SK-N-SH treated with all-trans-retinoic acid at 6 μM for 48 hours (cell line): ENCODE results near the gene LPP.

Source experiments
- ATAC-seq: fragments of 200-7000 bp; cut with Tn5 transposase; 3 replicates; pipeline ENCODE4 v1.9.1; 2020; ENCODE audit warnings: mild to moderate bottlenecking, moderate library complexity
- ARNTL ChIP-seq: fragments of 450-650 bp; formaldehyde crosslinking; IDR thresholded peaks from 2 replicates; pipeline ENCODE4 v1.5.0; 2020; ENCODE audit warnings: low read depth, mild to moderate bottlenecking, moderate library complexity, borderline replicate concordance
- BACH2 ChIP-seq: fragments of 250-450 bp; sonication (Bioruptor Pico); IDR thresholded peaks from 2 replicates; pipeline ENCODE4 v1.9.0; 2021; ENCODE audit warnings: mild to moderate bottlenecking, borderline replicate concordance
- CREB5 ChIP-seq: fragments of 250-450 bp; sonication (Bioruptor Pico); IDR thresholded peaks from 2 replicates; pipeline ENCODE4 v1.5.1; 2020; ENCODE audit warnings: low read depth, mild to moderate bottlenecking, moderate library complexity
- CSDC2 ChIP-seq: fragments of 250-450 bp; sonication (Bioruptor Pico); IDR thresholded peaks from 2 replicates; pipeline ENCODE4 v1.5.0; 2020; ENCODE audit warnings: mild to moderate bottlenecking, moderate library complexity
- CSRNP3 ChIP-seq: fragments of 250-450 bp; sonication (Bioruptor Pico); IDR thresholded peaks from 2 replicates; pipeline ENCODE4 v1.5.1; 2021; ENCODE audit warnings: mild to moderate bottlenecking, moderate library complexity
- ESRRG ChIP-seq: fragments of 250-450 bp; sonication (Bioruptor Pico); IDR thresholded peaks from 2 replicates; pipeline ENCODE4 v1.6.1; 2021; ENCODE audit warnings: mild to moderate bottlenecking
- GLIS3 ChIP-seq: fragments of 250-450 bp; sonication (Bioruptor Pico); IDR thresholded peaks from 2 replicates; pipeline ENCODE4 v1.5.0; 2020; ENCODE audit warnings: mild to moderate bottlenecking, moderate library complexity
- OSR1 ChIP-seq: fragments of 250-450 bp; sonication (Bioruptor Pico); IDR thresholded peaks from 2 replicates; pipeline ENCODE4 v1.8.0; 2022; ENCODE audit warnings: moderate library complexity, mild to moderate bottlenecking, inconsistent platforms
- PATZ1 ChIP-seq: fragments of 250-450 bp; sonication (Bioruptor Pico); IDR thresholded peaks from 2 replicates; pipeline ENCODE4 v1.8.0; 2020; ENCODE audit warnings: mild to moderate bottlenecking, moderate library complexity, borderline replicate concordance
- POU6F1 ChIP-seq: fragments of 250-450 bp; sonication (Bioruptor Pico); IDR thresholded peaks from 2 replicates; pipeline ENCODE4 v1.8.0; 2021; ENCODE audit warnings: low read depth, mild to moderate bottlenecking, moderate library complexity, borderline replicate concordance
- PPARA ChIP-seq: fragments of 250-450 bp; sonication (Bioruptor Pico); IDR thresholded peaks from 2 replicates; pipeline ENCODE4 v1.5.0; 2020; ENCODE audit warnings: mild to moderate bottlenecking, borderline replicate concordance
- RARB ChIP-seq: fragments of 250-450 bp; sonication (Bioruptor Pico); IDR thresholded peaks from 2 replicates; pipeline ENCODE4 v1.8.0; 2021; ENCODE audit warnings: mild to moderate bottlenecking, moderate library complexity
- SNAI2 ChIP-seq: fragments of 250-450 bp; sonication (Bioruptor Pico); IDR thresholded peaks from 2 replicates; pipeline ENCODE4 v1.5.0; 2020; ENCODE audit warnings: mild to moderate bottlenecking, moderate library complexity
- TCF4 ChIP-seq: fragments of 250-450 bp; sonication (Bioruptor Pico); IDR thresholded peaks from 2 replicates; pipeline ENCODE4 v1.8.0; 2021; ENCODE audit warnings: mild to moderate bottlenecking, moderate library complexity, borderline replicate concordance
- ZC3H10 ChIP-seq: fragments of 250-450 bp; sonication (Bioruptor Pico); IDR thresholded peaks from 2 replicates; pipeline ENCODE4 v1.5.1; 2021; ENCODE audit warnings: mild to moderate bottlenecking, moderate library complexity
- ZFP3 ChIP-seq: fragments of 250-450 bp; sonication (Bioruptor Pico); IDR thresholded peaks from 2 replicates; pipeline ENCODE4 v1.5.0; 2020; ENCODE audit warnings: mild to moderate bottlenecking, moderate library complexity
- ZFP30 ChIP-seq: fragments of 450-650 bp; formaldehyde crosslinking; IDR thresholded peaks from 2 replicates; pipeline ENCODE4 v1.5.0; 2022; ENCODE audit warnings: mild to moderate bottlenecking, moderate library complexity
- ZNF565 ChIP-seq: fragments of 450-650 bp; formaldehyde crosslinking; conservative IDR thresholded peaks from 2 replicates; pipeline ENCODE4 v1.5.0; 2020; ENCODE audit warnings: low read depth, mild to moderate bottlenecking, moderate library complexity
- ZNF70 ChIP-seq: fragments of 450-650 bp; formaldehyde crosslinking; IDR thresholded peaks from 2 replicates; pipeline ENCODE4 v1.5.0; 2020; ENCODE audit warnings: mild to moderate bottlenecking, moderate library complexity
- ZNF8 ChIP-seq: fragments of 450-650 bp; formaldehyde crosslinking; IDR thresholded peaks from 2 replicates; pipeline ENCODE4 v1.5.0; 2020; ENCODE audit warnings: mild to moderate bottlenecking, moderate library complexity

LPP gene

GRCh38 chr3:188567478-188568195 is 413.7 kb downstream of the LPP start:
- TF ChIP-seq ZNF70 (no peak), POU6F1 (CRISPR knock-in tag) (no peak), ZNF565 (CRISPR knock-in tag) (no peak), SNAI2 (CRISPR knock-in tag) (no peak), ARNTL (CRISPR knock-in tag) (no peak), PPARA (CRISPR knock-in tag) (no peak), CREB5 (no peak), CSDC2 (CRISPR knock-in tag) (no peak), CSRNP3 (CRISPR knock-in tag) (no peak), PATZ1 (CRISPR knock-in tag) (no peak), ESRRG (CRISPR knock-in tag) (no peak), ZFP30 (CRISPR knock-in tag) (no peak), BACH2 (no peak), OSR1 (no peak), TCF4 (CRISPR knock-in tag) (no peak), GLIS3 (no peak), ZC3H10 (CRISPR knock-in tag) (no peak), ZNF8 (no peak)
- peak; percentile 71 for ATAC-seq

GRCh38 chr3:188568736-188569135 is 414.8 kb downstream of the LPP start:
- TF ChIP-seq ZNF70 (no peak), RARB (CRISPR knock-in tag) (no peak), ZFP3 (CRISPR knock-in tag) (peak; percentile 87)

GRCh38 chr3:188571531-188572095 is 417.7 kb downstream of the LPP start:
- TF ChIP-seq RARB (CRISPR knock-in tag) (no peak), PATZ1 (CRISPR knock-in tag) (no peak), POU6F1 (CRISPR knock-in tag) (no peak), ZFP3 (CRISPR knock-in tag) (no peak), OSR1 (no peak)
- ATAC-seq: no peak

More at GRCh38 chr3:188568736-188569135, 414.8 kb downstream of the LPP start:
- no peak for ATAC-seq
